H1 (cell line): ENCODE data around the gene LYPD1. TPM values are rescaled to one million over a fixed set of nuclear protein-coding genes. Genes with fewer than 3 reads are reported as not detected.
"Not testable (repeated sequence)": the region's sequence is repeated elsewhere in the genome, so short reads cannot be mapped to it uniquely, and the experiment has no call there.

Experiments used
- CTCF ChIA-PET: fragments of 300-600 bp; sonication (Branson Sonifier 250); formaldehyde crosslinking; loops from one replicate; lab custom pipeline; 2021; ENCODE audit not compliant: partially characterized antibody; lab: Charles Lee
- POLR2A ChIA-PET: fragments of 300-600 bp; sonication (Branson Sonifier 250); formaldehyde crosslinking; loops from one replicate; lab custom pipeline; 2021; ENCODE audit warnings: inconsistent platforms; ENCODE audit not compliant: partially characterized antibody; lab: Charles Lee
- DNase-seq, 2 experiments: peaks; one replicate each; pipeline versions ENCODE4 v3.0.0 to v3.0.0-alpha.2; 2010 to 2022; ENCODE audit warnings: low spot score in 2 of 2, low read depth in 1 of 2, mixed read lengths in 1 of 2
- FAIRE-seq: peaks from 2 replicates; lab custom pipeline; 2011; peaks lifted over from hg19 to GRCh38; lab: Jason Lieb, UNC
- H2AFZ ChIP-seq: 2 replicates; pipeline ENCODE4 v1.8.1; 2012; ENCODE audit warnings: low read length, inconsistent platforms
- H2AK5ac ChIP-seq: 2 replicates; pipeline ENCODE4 v1.6.1; 2013; ENCODE audit warnings: low read depth, low read length
- H2BK120ac ChIP-seq: replicated peaks from 2 replicates; pipeline ENCODE3; 2013; ENCODE audit warnings: low read depth, low read length, inconsistent platforms
- H2BK12ac ChIP-seq: 2 replicates; pipeline ENCODE4 v1.6.1; 2013; ENCODE audit warnings: low read depth, low read length
- H2BK15ac ChIP-seq: 2 replicates; pipeline ENCODE4 v1.6.1; 2013; ENCODE audit warnings: low read length
- H2BK20ac ChIP-seq: 2 replicates; pipeline ENCODE4 v1.6.1; 2013; ENCODE audit warnings: low read length
- H2BK5ac ChIP-seq: 2 replicates; pipeline ENCODE4 v1.6.1; 2013; ENCODE audit warnings: low read depth, low read length
- H3K14ac ChIP-seq: 2 replicates; pipeline ENCODE4 v1.6.1; 2013; ENCODE audit warnings: inconsistent platforms; ENCODE audit not compliant: insufficient read length
- H3K18ac ChIP-seq: 2 replicates; pipeline ENCODE4 v1.6.1; 2013; ENCODE audit warnings: low read length; ENCODE audit errors: extremely low read depth
- H3K23ac ChIP-seq: 2 replicates; pipeline ENCODE4 v1.6.1; 2013; ENCODE audit warnings: inconsistent platforms; ENCODE audit not compliant: insufficient read length
- H3K23me2 ChIP-seq: 2 replicates; pipeline ENCODE4 v1.6.1; 2013; ENCODE audit warnings: low read depth, low read length
- H3K27ac ChIP-seq: 2 replicates; pipeline ENCODE4 v1.6.1; 2011; ENCODE audit warnings: low read depth, low read length, inconsistent platforms
- H3K27me3 ChIP-seq, 4 experiments: replicated peaks in 1 of 4; 1 replicate in 1 of 4; 2 replicates in 3 of 4; pipeline versions ENCODE4 v1.6.1 to v1.8.1; 2011 to 2013; ENCODE audit warnings: low read length in 3 of 4, mild to moderate bottlenecking in 3 of 4, inconsistent platforms in 2 of 4, mixed read lengths in 2 of 4, moderate library complexity in 1 of 4; ENCODE audit not compliant: control insufficient read depth in 3 of 4, insufficient read depth in 3 of 4; ENCODE audit errors: extremely low read depth in 1 of 4
- H3K36me3 ChIP-seq, 4 experiments: 2 replicates each; pipeline versions ENCODE4 v1.6.1 to v1.8.1; 2011 to 2013; ENCODE audit warnings: mild to moderate bottlenecking in 4 of 4, low read length in 3 of 4, moderate library complexity in 2 of 4, control low read depth in 1 of 4, inconsistent platforms in 1 of 4; ENCODE audit not compliant: insufficient read depth in 4 of 4, control insufficient read depth in 2 of 4
- H3K4ac ChIP-seq: replicated peaks from 2 replicates; pipeline ENCODE3; 2013; ENCODE audit warnings: low read length, low read depth, mixed read lengths, inconsistent platforms; ENCODE audit not compliant: insufficient read length
- H3K4me1 ChIP-seq, 4 experiments: replicated peaks in 1 of 4; 1 replicate in 1 of 4; 2 replicates in 3 of 4; pipeline versions ENCODE4 v1.6.1 to v1.8.1; 2011 to 2013; ENCODE audit warnings: low read length in 3 of 4, inconsistent platforms in 2 of 4, mixed read lengths in 1 of 4; ENCODE audit not compliant: insufficient read depth in 4 of 4, control insufficient read depth in 3 of 4
- H3K4me2 ChIP-seq, 2 experiments: 2 replicates each; pipeline versions ENCODE4 v1.6.1 to v1.8.1; 2011 to 2013; ENCODE audit warnings: low read depth in 2 of 2, low read length in 2 of 2, control low read depth in 1 of 2, inconsistent platforms in 1 of 2, mild to moderate bottlenecking in 1 of 2; ENCODE audit not compliant: insufficient read depth in 1 of 2
- H3K4me3 ChIP-seq, 4 experiments: fragments of 200-600, 300-600 bp in 1 of 4; sonication (generic), shearing (Covaris generic), sonication (Bioruptor Twin) in 1 of 4; 2 replicates each; pipeline versions ENCODE4 v1.5.1 to v1.8.1; 2011 to 2016; ENCODE audit warnings: low read length in 4 of 4, low read depth in 3 of 4, control low read depth in 2 of 4, inconsistent platforms in 2 of 4, mild to moderate bottlenecking in 2 of 4, mixed read lengths in 1 of 4, moderate library complexity in 1 of 4; ENCODE audit not compliant: insufficient read depth in 2 of 4; ENCODE audit errors: extremely low read depth in 1 of 4
- H3K56ac ChIP-seq: replicated peaks from 2 replicates; pipeline ENCODE3; 2013; ENCODE audit warnings: low read depth, mild to moderate bottlenecking, mixed read lengths, low read length, inconsistent platforms; ENCODE audit not compliant: insufficient read length
- H3K79me1 ChIP-seq: 2 replicates; pipeline ENCODE4 v1.6.1; 2013; ENCODE audit warnings: low read depth, low read length, control low read depth
- H3K79me2 ChIP-seq, 2 experiments: 2 replicates each; pipeline versions ENCODE4 v1.6.1 to v1.8.1; 2012 to 2013; ENCODE audit warnings: low read length in 2 of 2, mild to moderate bottlenecking in 2 of 2, inconsistent platforms in 1 of 2; ENCODE audit not compliant: insufficient read depth in 2 of 2, control insufficient read depth in 1 of 2
- H3K9ac ChIP-seq, 4 experiments: replicated peaks in 1 of 4; 1 replicate in 1 of 4; 2 replicates in 3 of 4; pipeline versions ENCODE4 v1.6.1 to v1.8.1; 2011 to 2013; ENCODE audit warnings: low read depth in 3 of 4, low read length in 3 of 4, control low read depth in 2 of 4, mild to moderate bottlenecking in 2 of 4, moderate library complexity in 2 of 4, inconsistent platforms in 1 of 4; ENCODE audit errors: extremely low read depth in 1 of 4
- H3K9me3 ChIP-seq, 2 experiments: 2 replicates each; pipeline versions ENCODE4 v1.6.1 to v1.8.1; 2012 to 2013; ENCODE audit warnings: mild to moderate bottlenecking in 2 of 2, moderate library complexity in 2 of 2, control low read depth in 1 of 2, inconsistent platforms in 1 of 2, low read depth in 1 of 2, low read length in 1 of 2, mixed read lengths in 1 of 2; ENCODE audit not compliant: insufficient read depth in 2 of 2
- H4K20me1 ChIP-seq, 2 experiments: replicated peaks in 1 of 2; 2 replicates each; pipeline versions ENCODE3 to v1.8.1; 2011 to 2013; ENCODE audit warnings: inconsistent platforms in 2 of 2, low read length in 2 of 2, mild to moderate bottlenecking in 1 of 2; ENCODE audit not compliant: insufficient read depth in 2 of 2, control insufficient read depth in 1 of 2
- H4K5ac ChIP-seq: 2 replicates; pipeline ENCODE4 v1.6.1; 2013; ENCODE audit warnings: low read length, low read depth, mixed read lengths, inconsistent platforms; ENCODE audit not compliant: insufficient read length
- H4K8ac ChIP-seq: 2 replicates; pipeline ENCODE4 v1.8.0; 2013; ENCODE audit warnings: mild to moderate bottlenecking, moderate library complexity, low read length, inconsistent platforms; ENCODE audit not compliant: insufficient read depth; ENCODE audit errors: extremely low read depth
- H4K91ac ChIP-seq: replicated peaks from 2 replicates; pipeline ENCODE3; 2013; ENCODE audit warnings: low read length, mixed read lengths, inconsistent platforms; ENCODE audit not compliant: insufficient read length
- WGBS, 2 experiments: shearing (Covaris generic) in 1 of 2; methylation state at CpG; one replicate each; pipeline versions ENCODE4 v1.1.6 to v1.1.7; 2013 to 2015; ENCODE audit warnings: low lambda C conversion rate in 2 of 2, mixed read lengths in 2 of 2, inconsistent platforms in 1 of 2, low coverage in 1 of 2, missing lambda C conversion rate in 1 of 2; ENCODE audit not compliant: insufficient replicate concordance in 2 of 2, insufficient coverage in 1 of 2, insufficient read length in 1 of 2; ENCODE audit errors: extremely low coverage in 1 of 2, missing lambda C conversion rate in 1 of 2; 5-methylcytosine and 5-hydroxymethylcytosine counted together
- polyA plus RNA-seq, 7 experiments: library from polyadenylated mRNA; depleted of rRNA in 3 of 7; stranded (reverse) in 5 of 7; unstranded in 2 of 7; fragments of >200 nt in 5 of 7; fragments of 200-250 nt in 2 of 7; gene quantifications; 1 replicate in 5 of 7; 2 replicates in 1 of 7; 4 replicates in 1 of 7; pipeline versions ENCODE4 v1.2.1 to v1.2.3, GENCODE V29; 2011 to 2013; ENCODE audit warnings: missing spikeins in 2 of 7, mixed read lengths in 2 of 7
- total RNA-seq: library from RNA; stranded (reverse); fragmentation: NEBNext Ultra II Directional; extraction: Animal tissue kit (Norgen Biotek cat#: 25700); gene quantifications from 2 replicates; pipeline ENCODE4 v1.2.1, GENCODE V29; 2021

LYPD1 gene
- total and polyA plus RNA-seq, 2 of the 8 experiments (the other 6 are each of a cell fraction or from before 2014, with no cell fraction given) = 1.9 to 2.7 TPM

- H3K23ac ChIP-seq, H3K36me3 ChIP-seq, H2BK12ac ChIP-seq, H3K4me3 ChIP-seq, H3K4ac ChIP-seq, H3K14ac ChIP-seq, H3K9me3 ChIP-seq, H3K9ac ChIP-seq, H3K4me2 ChIP-seq, POLR2A ChIA-PET, H3K27me3 ChIP-seq, H2BK5ac ChIP-seq, H3K23me2 ChIP-seq, H4K8ac ChIP-seq, FAIRE-seq, H4K5ac ChIP-seq, H3K79me1 ChIP-seq, H4K91ac ChIP-seq, H2AK5ac ChIP-seq, H4K20me1 ChIP-seq, H2BK15ac ChIP-seq, H2BK120ac ChIP-seq, DNase-seq, H2AFZ ChIP-seq, H3K18ac ChIP-seq, H3K56ac ChIP-seq, H3K27ac ChIP-seq, H2BK20ac ChIP-seq, H3K79me2 ChIP-seq, H3K4me1 ChIP-seq: not testable (repeated sequence)
- CTCF ChIA-PET = interaction anchor here (1.0 kb wide), 1 partner anchor 10 kb away, joined by 4 read pairs; no protein-coding TSS in a partner anchor
- WGBS, 2 experiments = 91% methylated on average over 3 of the region's 3 CpGs; no CpG with 5 or more reads in 1 of the 2 experiments
Measured at GRCh38 chr2:132698347-132698746, 28.3 kb upstream of the LYPD1 start.
